ENCODE results near the gene CFAP99. TPM values are rescaled to one million over a fixed set of nuclear protein-coding genes. Genes with fewer than 3 reads are reported as not detected.

Gene CFAP99
- total and polyA plus RNA-seq, 8 donors = 0.41 to 2.6 (median 1.4) TPM

DNA sequence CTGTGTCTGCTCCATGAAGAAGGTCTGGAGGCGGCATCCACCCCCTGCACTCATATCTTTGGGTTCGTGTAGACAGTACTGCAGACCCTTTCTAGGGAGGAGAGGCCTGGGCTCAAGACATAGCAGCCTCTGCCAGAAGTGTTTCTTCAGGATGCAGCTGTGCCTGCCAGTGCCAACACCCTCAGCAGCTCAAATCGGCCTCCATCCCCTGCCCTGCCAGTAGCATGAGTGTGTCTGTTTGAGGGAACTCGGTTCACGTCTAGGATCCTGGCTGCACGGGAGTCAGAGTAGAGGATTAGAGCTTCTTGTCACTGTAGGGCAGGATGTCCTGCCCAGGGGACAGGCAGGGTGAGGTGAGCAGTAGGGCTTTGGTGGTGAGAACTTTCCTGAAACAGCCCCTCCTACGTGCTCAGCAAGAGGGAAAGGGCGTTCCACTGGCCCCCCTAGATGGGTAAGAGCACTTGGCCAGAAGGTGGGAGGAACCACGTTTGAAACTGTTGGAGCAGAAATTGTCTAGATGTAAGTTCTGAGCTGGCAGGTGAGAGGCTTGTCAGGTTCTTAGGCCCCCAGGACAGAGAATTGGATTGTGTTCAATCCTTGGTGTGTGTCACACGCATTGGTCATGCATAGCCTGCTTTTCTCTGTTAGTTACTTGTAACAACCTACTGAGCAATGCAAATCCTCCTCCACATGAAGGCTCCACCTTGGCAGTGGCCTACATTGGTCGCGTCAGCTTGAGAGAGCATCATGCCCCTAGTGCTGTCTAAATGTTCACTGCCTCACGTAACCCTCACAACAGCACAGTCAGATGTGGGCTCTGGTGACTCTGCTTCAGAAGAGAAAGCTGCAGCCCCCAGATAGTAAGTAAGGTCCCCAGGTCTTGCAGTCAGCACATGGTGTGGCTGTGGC is 91.8 kb downstream of the CFAP99 start:
- Histone ChIP-seq H3K36me3 (peaks cover 0 to 86% of the 10 kb centered on the region in 2 donors), H3K9me3 (no peaks in the 10 kb centered on the region), H3K27ac (no peak overlapping the region), H3K4me3 (no peak overlapping the region), H3K27me3 (no peaks in the 10 kb centered on the region), H3K4me1 (no peaks in the 10 kb centered on the region)
- TF ChIP-seq, protein P1, sequence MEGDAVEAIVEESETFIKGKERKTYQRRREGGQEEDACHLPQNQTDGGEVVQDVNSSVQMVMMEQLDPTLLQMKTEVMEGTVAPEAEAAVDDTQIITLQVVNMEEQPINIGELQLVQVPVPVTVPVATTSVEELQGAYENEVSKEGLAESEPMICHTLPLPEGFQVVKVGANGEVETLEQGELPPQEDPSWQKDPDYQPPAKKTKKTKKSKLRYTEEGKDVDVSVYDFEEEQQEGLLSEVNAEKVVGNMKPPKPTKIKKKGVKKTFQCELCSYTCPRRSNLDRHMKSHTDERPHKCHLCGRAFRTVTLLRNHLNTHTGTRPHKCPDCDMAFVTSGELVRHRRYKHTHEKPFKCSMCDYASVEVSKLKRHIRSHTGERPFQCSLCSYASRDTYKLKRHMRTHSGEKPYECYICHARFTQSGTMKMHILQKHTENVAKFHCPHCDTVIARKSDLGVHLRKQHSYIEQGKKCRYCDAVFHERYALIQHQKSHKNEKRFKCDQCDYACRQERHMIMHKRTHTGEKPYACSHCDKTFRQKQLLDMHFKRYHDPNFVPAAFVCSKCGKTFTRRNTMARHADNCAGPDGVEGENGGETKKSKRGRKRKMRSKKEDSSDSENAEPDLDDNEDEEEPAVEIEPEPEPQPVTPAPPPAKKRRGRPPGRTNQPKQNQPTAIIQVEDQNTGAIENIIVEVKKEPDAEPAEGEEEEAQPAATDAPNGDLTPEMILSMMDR (IDR thresholded peaks at IDR 0.05) = no peak
- intact Hi-C loops (cut with DNase I) = no loop called here
- DNase-seq (no peak), ATAC-seq (no peak)

DNA sequence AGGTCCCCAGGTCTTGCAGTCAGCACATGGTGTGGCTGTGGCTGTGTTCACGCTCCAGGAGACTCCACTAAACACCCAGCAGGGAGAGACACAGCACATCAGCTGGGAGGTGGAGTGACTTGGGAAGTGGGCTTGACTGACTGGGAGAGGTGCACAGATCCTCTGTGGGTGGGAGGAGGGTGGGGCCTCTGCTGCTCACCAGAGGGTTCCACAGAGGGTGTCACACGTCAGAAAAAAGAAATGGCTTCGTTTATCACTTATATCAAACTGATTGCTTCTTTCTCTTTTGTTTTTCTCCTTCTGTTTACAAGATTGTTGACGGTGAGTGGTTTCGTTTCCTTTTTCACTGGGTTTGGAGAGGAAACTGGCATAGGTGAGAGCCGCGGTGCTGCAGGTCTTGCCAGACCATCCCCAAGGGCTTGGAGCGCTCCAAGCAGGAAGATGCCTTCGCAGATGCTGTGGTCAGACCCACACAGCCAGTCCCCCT is 92.9 kb downstream of the CFAP99 start:
- peaks cover 0 to 85% of the 10 kb centered on the region in 2 donors for H3K36me3 ChIP-seq
- ATAC-seq (no peak), DNase-seq (no peak)
- H3K27ac ChIP-seq = no peak overlapping the region
- H3K9me3 ChIP-seq = no peaks in the 10 kb centered on the region
- no peaks in the 10 kb centered on the region for H3K4me1 ChIP-seq
- no peaks in the 10 kb centered on the region for H3K27me3 ChIP-seq
- TF ChIP-seq, protein P1 (IDR thresholded peaks at IDR 0.05) = no peak
- intact Hi-C loops (cut with DNase I) = no loop called here
- H3K4me3 ChIP-seq = no peak overlapping the region

Other genes starting within 250 kb of the CFAP99 start
- 10 to 100 TPM in 1 of 2 donors, 1 to 10 TPM in 1; 9.7 to 13.3 TPM for gene HAUS3, start 176.8 kb upstream of the CFAP99 start, total RNA-seq
- 10 to 100 TPM; 19.5 to 26.7 (median 24.1) TPM for gene HAUS3, start 176.8 kb upstream of the CFAP99 start, polyA plus RNA-seq (ENCODE audit: insufficient read length in 6 of 6)
- gene POLN, start 176.8 kb upstream of the CFAP99 start, total RNA-seq = 1 to 10 TPM; 3.3 to 3.6 TPM
- 1 to 10 TPM; 2.7 to 5.7 (median 4.3) TPM for gene POLN, start 176.8 kb upstream of the CFAP99 start, polyA plus RNA-seq (ENCODE audit: insufficient read length in 6 of 6)
- gene MXD4, start 156.8 kb upstream of the CFAP99 start, total RNA-seq = 10 to 100 TPM; 52.4 to 84.6 TPM
- 100 to 1,000 TPM in 1 of 6 donors, 10 to 100 TPM in 5; 71.8 to 113 (median 84.0) TPM for gene MXD4, start 156.8 kb upstream of the CFAP99 start, polyA plus RNA-seq (ENCODE audit: insufficient read length in 6 of 6)
- gene ZFYVE28, start 310 bp upstream of the CFAP99 start, total RNA-seq = 10 to 100 TPM; 12.0 to 12.4 TPM
- 1 to 10 TPM; 2.2 to 4.2 (median 3.8) TPM for gene ZFYVE28, start 310 bp upstream of the CFAP99 start, polyA plus RNA-seq (ENCODE audit: insufficient read length in 6 of 6)
- 10 to 100 TPM; 42.2 to 46.2 TPM for gene RNF4, start 50.2 kb downstream of the CFAP99 start, total RNA-seq
- gene RNF4, start 50.2 kb downstream of the CFAP99 start, polyA plus RNA-seq (ENCODE audit: insufficient read length in 6 of 6) = 10 to 100 TPM; 59.3 to 68.4 (median 64.3) TPM
- 10 to 100 TPM; 22.3 to 25.2 TPM for gene FAM193A, start 117.7 kb downstream of the CFAP99 start, total RNA-seq
- gene FAM193A, start 117.7 kb downstream of the CFAP99 start, polyA plus RNA-seq (ENCODE audit: insufficient read length in 6 of 6) = 10 to 100 TPM; 29.2 to 35.9 (median 32.3) TPM